Large intestine (tissue), 3 donors: Measurements from ENCODE around the gene KCNK2. TPM values are rescaled to one million over a fixed set of nuclear protein-coding genes. Genes with fewer than 3 reads are reported as not detected.

Experiments
- DNase-seq, 2 donors: peaks; one replicate each; pipeline versions ENCODE4 v3.0.0 to v3.0.0-alpha.2; 2013
- H3K27ac ChIP-seq: one replicate; pipeline ENCODE4 v1.5.1; 2013; ENCODE audit warnings: low read length
- H3K27me3 ChIP-seq: 2 replicates; pipeline ENCODE4 v1.6.1; 2013; ENCODE audit warnings: low read length; ENCODE audit not compliant: control insufficient read depth, insufficient read depth
- H3K36me3 ChIP-seq: 2 replicates; pipeline ENCODE4 v1.6.1; 2013; ENCODE audit warnings: low read length; ENCODE audit not compliant: control insufficient read depth, insufficient read depth
- H3K4me1 ChIP-seq: one replicate; pipeline ENCODE4 v1.6.1; 2013; ENCODE audit warnings: low read length; ENCODE audit not compliant: control insufficient read depth, insufficient read depth
- H3K4me3 ChIP-seq: one replicate; pipeline ENCODE4 v1.5.1; 2013; ENCODE audit warnings: low read length
- H3K9me3 ChIP-seq: one replicate; pipeline ENCODE4 v1.6.1; 2013; ENCODE audit warnings: mild to moderate bottlenecking, low read depth, low read length, moderate library complexity; ENCODE audit not compliant: control insufficient read depth
- WGBS: methylation state at CpG from one replicate; pipeline ENCODE4 v1.1.5; 2013; ENCODE audit warnings: low lambda C conversion rate; ENCODE audit not compliant: insufficient coverage; 5-methylcytosine and 5-hydroxymethylcytosine counted together
- polyA plus RNA-seq: library from polyadenylated mRNA; unstranded; fragments of 120-200 nt; gene quantifications from one replicate; pipeline ENCODE4 v1.2.1, GENCODE V29; 2013

KCNK2 gene
- polyA plus RNA-seq, 1 donor = 6.6 TPM

DNA sequence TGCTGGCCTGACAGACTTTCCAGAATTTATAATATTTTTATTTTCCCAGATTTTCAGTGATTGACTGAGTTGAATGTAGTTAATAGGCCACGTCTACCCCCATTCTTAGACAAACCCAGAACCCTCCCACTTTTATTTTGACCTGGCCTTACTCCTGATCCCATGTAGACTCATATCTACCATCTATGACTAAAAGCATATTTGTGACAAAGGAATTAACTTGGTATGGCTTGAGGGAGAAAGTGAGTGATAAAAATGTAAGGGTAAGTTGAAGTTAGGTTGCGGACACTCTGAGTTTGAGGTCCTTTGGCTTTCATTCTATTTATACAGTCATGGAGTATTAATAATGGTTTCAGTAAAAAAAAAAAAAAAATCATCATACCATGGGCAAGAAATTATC, 168.4 kb downstream of the KCNK2 start:
- 100% methylated on average over 1 of the region's 2 CpGs for WGBS
- H3K9me3 ChIP-seq = no peaks in the 10 kb centered on the region
- H3K27me3 ChIP-seq = no peaks in the 10 kb centered on the region
- no peak overlapping the region for H3K4me3 ChIP-seq
- no peaks in the 10 kb centered on the region for H3K36me3 ChIP-seq
- H3K4me1 ChIP-seq = no peaks in the 10 kb centered on the region
- no peak for DNase-seq
- no peak overlapping the region for H3K27ac ChIP-seq

DNA sequence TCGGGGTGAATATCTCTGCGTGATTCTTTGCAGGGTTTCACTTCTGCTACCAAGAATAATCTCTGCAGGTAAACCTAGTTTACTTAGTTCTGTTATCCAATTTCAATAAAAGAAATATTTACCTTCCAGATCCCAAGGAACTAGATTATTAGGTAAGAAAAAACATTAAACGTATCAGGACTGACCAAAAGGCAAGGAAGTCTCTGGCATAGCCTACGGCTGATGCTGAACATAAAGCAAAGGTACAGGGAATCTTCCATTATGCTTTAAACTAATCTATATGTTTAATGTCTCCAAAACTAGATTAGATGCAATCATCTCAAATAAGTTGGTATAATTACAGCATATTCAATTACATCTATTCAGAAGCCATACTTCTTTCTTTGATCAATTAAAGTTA, 168.9 kb downstream of the KCNK2 start:
- WGBS = 95% methylated on average over 3 of the region's 4 CpGs
- Histone ChIP-seq H3K9me3 (no peaks in the 10 kb centered on the region), H3K36me3 (no peaks in the 10 kb centered on the region)

DNA sequence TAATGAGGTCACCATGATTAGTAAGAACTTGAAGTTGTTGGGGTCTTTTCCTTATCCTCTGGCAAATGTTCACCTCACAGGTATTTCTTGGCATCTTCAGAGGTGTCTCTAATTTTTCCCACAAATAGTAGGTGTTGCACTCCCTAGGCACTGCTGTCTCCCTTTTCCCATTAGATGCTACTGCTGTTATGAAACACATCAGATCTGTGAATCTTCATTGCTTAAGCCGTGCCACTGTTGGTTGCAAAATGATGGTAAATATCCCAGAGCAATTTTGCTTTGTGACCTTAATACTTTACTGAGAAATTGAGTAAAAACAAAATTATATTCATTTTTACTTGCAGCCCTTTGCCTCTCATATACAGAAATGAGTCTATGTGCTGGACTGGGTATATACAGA, 169.6 kb downstream of the KCNK2 start:
- H3K36me3 ChIP-seq = no peaks in the 10 kb centered on the region
- no peak overlapping the region for H3K27ac ChIP-seq
- no peak for DNase-seq
- WGBS = no CpG with 5 or more reads among the region's 1 CpG
- no peak overlapping the region for H3K4me3 ChIP-seq
- no peaks in the 10 kb centered on the region for H3K9me3 ChIP-seq
- no peaks in the 10 kb centered on the region for H3K4me1 ChIP-seq
- H3K27me3 ChIP-seq = no peaks in the 10 kb centered on the region

More for the DNA sequence above, 168.9 kb downstream of the KCNK2 start:
- no peaks in the 10 kb centered on the region for H3K4me1 ChIP-seq
- H3K27ac ChIP-seq = no peak overlapping the region
- H3K4me3 ChIP-seq = no peak overlapping the region
- no peaks in the 10 kb centered on the region for H3K27me3 ChIP-seq
- DNase-seq = no peak

DNA sequence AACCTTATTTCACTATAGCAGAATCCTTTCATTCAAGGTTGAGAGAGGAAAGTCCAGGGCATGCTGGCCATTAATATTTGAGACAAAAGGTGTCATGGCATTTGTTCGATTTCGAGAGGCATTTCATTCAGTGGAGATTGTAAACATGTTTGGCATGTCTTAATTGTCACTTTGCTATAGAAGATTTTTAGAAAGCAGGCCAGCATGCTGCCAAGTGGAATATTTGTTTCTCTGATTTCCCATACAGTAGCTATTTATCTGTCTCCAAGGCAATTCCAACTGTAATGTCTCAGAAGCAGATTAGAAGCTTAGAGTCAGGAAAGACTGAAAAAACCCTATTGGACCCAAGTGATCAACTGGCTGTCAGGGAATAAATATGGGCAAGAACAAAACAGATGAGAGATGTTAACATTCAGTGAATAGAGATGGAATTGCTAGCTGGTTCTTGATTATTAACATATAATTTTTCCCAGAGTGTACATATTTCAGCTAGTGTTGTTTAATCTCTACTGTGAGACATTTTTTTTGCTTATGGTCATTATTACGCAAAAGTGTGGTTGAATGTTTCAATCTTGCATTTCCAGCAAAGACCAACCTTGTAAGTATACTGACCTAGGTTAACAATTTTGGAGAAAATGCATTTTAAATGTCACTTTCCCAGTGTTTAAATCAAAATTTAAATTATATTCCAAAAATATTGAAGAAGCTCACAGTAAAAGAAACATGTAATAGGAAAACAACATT, 174.6 kb downstream of the KCNK2 start:
- Histone ChIP-seq H3K4me1 (no peaks in the 10 kb centered on the region), H3K27ac (no peak overlapping the region), H3K9me3 (no peaks in the 10 kb centered on the region), H3K27me3 (no peaks in the 10 kb centered on the region), H3K4me3 (no peak overlapping the region), H3K36me3 (no peaks in the 10 kb centered on the region)
- DNase-seq = no peak
- 100% methylated on average over 1 of the region's 3 CpGs for WGBS

DNA sequence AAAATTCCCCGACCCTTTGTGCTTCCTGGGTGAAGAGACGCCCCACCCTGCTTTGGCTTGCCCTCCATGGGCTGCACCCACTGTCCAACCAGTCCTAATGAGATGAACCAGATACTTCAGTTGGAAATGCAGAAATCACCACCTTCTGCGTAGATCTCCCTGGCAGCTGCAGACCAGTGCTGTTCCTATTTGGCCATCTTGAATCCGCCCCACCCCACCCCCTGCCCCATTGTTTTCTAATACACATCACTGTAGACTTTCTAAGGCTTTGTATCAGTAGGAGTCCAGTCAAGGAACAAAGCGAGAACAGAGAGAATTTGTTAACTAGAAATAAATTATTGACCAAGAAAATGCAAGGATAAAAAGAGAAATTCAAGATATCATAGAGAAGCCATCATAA, 178.2 kb downstream of the KCNK2 start:
- Histone ChIP-seq H3K27ac (no peak overlapping the region), H3K9me3 (no peaks in the 10 kb centered on the region), H3K4me3 (no peak overlapping the region), H3K27me3 (no peaks in the 10 kb centered on the region), H3K36me3 (no peaks in the 10 kb centered on the region), H3K4me1 (no peaks in the 10 kb centered on the region)
- 100% methylated on average over 1 of the region's 5 CpGs for WGBS
- DNase-seq = no peak

DNA sequence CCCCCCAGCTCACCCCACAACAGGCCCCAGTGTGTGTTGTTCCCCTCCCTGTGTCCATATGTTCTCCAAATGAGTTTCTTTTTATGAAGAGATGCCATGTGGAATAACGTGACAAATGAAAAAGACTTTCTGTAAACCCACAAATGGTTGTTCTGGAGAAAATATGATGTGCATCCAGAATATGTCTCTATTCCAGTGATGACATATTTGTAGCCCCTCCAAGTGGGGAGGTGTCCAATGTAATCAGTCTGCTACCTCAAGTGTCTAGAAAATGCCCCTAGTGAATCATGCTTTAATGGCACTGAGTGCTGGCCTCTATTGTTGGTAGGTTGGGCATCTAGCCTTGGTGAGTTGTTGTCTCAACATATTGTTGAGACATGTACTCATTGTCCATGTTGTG, 179.6 kb downstream of the KCNK2 start:
- Histone ChIP-seq H3K27me3 (no peaks in the 10 kb centered on the region), H3K36me3 (no peaks in the 10 kb centered on the region), H3K4me3 (no peak overlapping the region), H3K27ac (no peak overlapping the region), H3K4me1 (no peaks in the 10 kb centered on the region), H3K9me3 (no peaks in the 10 kb centered on the region)
- DNase-seq = no peak
- WGBS = no CpG with 5 or more reads among the region's 1 CpG

DNA sequence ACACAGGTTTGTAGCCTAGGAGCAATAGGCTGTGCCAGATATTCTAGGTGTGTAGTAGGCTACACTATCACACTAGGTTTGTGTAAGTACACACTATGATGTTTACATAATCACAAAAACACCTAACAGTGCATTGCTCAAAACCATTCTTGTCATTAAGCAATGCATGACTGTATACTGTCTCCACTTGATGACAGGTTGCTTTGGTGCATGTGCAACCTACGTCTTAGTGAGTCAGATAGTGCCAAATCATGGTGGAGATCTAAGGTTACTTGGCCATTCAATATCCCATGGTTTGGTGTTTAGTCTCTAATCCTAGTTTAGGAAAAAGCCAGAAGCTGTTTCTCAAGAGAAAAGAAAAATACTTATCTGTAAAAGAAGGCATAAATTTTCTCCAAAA, 181.1 kb downstream of the KCNK2 start:
- H3K27ac ChIP-seq = no peak overlapping the region

DNA sequence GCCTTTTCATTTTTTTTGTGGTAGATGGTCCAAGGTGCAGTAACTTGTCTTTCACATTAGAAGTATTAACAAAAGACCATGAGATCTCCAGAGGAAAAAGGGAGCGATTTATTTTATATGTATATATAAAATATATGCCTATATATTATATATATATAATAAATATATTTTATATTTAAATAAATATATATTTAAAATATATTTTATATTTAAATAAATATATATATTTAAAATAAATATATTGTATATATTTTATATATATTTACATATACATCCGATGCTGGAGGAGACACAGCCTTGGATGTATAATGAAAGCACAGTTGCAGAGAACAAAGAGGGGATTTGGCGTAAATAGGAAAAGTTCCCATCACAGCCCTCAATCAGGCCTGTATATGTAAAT, 182.1 kb downstream of the KCNK2 start:
- H3K36me3 ChIP-seq = no peaks in the 10 kb centered on the region
- whole genome bisulfite sequencing = no CpG with 5 or more reads among the region's 3 CpGs
- DNase-seq = no peak
- H3K27me3 ChIP-seq = no peaks in the 10 kb centered on the region
- no peak overlapping the region for H3K4me3 ChIP-seq
- no peaks in the 10 kb centered on the region for H3K9me3 ChIP-seq
- no peaks in the 10 kb centered on the region for H3K4me1 ChIP-seq
- H3K27ac ChIP-seq = no peak overlapping the region

More for the DNA sequence above, 181.1 kb downstream of the KCNK2 start:
- DNase-seq = no peak
- H3K36me3 ChIP-seq = no peaks in the 10 kb centered on the region
- H3K4me3 ChIP-seq = no peak overlapping the region
- no CpG with 5 or more reads among the region's 1 CpG for WGBS
- H3K9me3 ChIP-seq = no peaks in the 10 kb centered on the region
- no peaks in the 10 kb centered on the region for H3K4me1 ChIP-seq
- no peaks in the 10 kb centered on the region for H3K27me3 ChIP-seq

DNA sequence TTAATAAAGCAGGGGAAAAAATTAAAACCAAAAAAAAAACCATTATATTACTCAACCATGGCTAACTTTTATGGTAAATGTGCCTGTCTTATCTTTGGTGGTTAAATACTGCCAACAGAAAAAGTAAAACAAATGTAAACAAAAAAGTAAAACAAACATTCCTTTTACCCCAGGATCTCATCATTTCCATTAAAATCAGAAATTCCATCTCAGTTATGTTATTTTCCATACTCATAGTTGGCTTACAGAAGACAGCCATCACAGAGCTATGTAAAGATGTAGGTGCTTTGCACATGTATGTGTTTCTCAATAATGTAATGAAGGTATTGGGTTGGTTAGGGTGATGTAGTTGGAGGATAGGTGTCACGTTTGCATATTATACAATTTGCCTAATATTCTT, 185.0 kb downstream of the KCNK2 start:
- H3K4me1 ChIP-seq = no peaks in the 10 kb centered on the region
- H3K36me3 ChIP-seq = no peaks in the 10 kb centered on the region
- no CpG with 5 or more reads among the region's 1 CpG for WGBS
- no peaks in the 10 kb centered on the region for H3K27me3 ChIP-seq
- no peak overlapping the region for H3K27ac ChIP-seq
- H3K9me3 ChIP-seq = no peaks in the 10 kb centered on the region
- no peak for DNase-seq
- H3K4me3 ChIP-seq = no peak overlapping the region

DNA sequence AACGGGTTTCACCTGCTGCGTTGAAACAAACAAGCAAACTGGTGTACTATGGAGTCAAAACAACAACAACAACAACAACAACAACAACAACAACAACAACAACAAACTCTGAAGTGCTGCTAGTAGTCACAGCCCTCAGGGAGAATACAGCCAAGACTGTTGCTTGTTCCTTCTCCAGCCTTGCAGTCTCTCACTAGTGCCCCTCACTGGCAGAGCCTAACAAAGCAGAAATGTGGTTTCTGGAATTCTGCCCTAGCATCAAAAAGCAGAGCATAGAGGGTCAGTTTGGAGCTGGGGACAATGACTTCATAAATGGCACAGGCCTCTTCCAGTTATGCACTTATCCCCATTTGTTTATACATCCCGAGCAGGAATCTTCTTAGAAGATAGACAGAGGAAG, 187.4 kb downstream of the KCNK2 start:
- Histone ChIP-seq H3K36me3 (no peaks in the 10 kb centered on the region), H3K4me1 (no peaks in the 10 kb centered on the region), H3K27me3 (no peaks in the 10 kb centered on the region), H3K9me3 (no peaks in the 10 kb centered on the region), H3K4me3 (no peak overlapping the region), H3K27ac (no peak overlapping the region)
- no peak for DNase-seq
- WGBS = 33% methylated on average over 1 of the region's 3 CpGs

DNA sequence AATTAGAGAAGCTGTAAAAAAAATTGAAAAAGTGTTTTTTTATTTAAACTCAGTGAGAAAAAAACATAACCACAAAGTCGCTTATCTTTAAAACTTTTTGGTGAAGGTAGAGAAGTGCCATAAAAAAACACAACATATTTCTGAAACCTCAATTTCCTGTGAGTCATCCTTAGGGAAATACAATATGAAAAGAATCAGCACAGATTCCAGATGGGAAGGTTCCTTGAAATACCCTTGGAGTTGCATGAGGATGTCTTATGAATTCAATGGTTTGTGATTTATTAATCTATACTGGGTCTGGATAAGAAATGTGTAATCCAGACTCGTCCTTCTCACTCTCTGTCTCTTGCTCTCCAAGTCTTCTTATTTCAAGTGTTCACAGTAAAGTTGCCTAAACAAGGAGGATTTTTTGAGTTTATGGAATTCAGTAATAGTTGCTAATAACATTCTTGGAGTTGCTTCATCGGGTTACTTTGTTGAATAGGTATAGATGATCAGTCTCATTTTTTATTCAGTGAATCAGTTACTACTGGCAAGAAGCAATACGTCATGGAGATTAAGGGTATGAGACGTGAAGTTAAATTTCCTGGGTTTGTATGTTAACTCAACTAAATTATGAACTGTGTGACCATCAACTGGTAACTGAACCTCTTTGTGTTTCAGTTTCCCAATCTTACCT, 191.4 kb downstream of the KCNK2 start:
- Histone ChIP-seq H3K4me1 (no peaks in the 10 kb centered on the region), H3K4me3 (no peak overlapping the region), H3K36me3 (no peaks in the 10 kb centered on the region), H3K27ac (no peak overlapping the region), H3K27me3 (no peaks in the 10 kb centered on the region), H3K9me3 (no peaks in the 10 kb centered on the region)
- 93% methylated on average over 4 of the region's 5 CpGs for WGBS
- no peak for DNase-seq
